Stomach (tissue), 9 donors: ENCODE measurements around the gene SNRNP25. TPM values are rescaled to one million over a fixed set of nuclear protein-coding genes. Genes with fewer than 3 reads are reported as not detected.
A peak's percentile ranks its signal among the peaks of the same experiment; 100 is the strongest.
"Not testable (repeated sequence)": the region's sequence is repeated elsewhere in the genome, so short reads cannot be mapped to it uniquely, and the experiment has no call there.

Source experiments
- DNase-seq, 2 donors: peaks; one replicate each; pipeline versions ENCODE4 v3.0.0 to v3.0.0-alpha.2; 2013 to 2019
- H3K27ac ChIP-seq, 5 donors: fragments of 200-600 bp in 4 of 5; sonication (generic) in 4 of 5; one replicate each; pipeline ENCODE4 v1.5.1; 2013 to 2019; ENCODE audit warnings: mild to moderate bottlenecking in 1 of 5, moderate library complexity in 1 of 5
- H3K27me3 ChIP-seq, 3 donors: fragments of 200-600 bp; sonication (generic); one replicate each; pipeline ENCODE4 v1.5.1; 2017 to 2019; ENCODE audit warnings: mixed run types in 1 of 3
- H3K36me3 ChIP-seq, 4 donors: fragments of 200-600 bp; sonication (generic); 1 replicate in 3 of 4; 2 replicates in 1 of 4; pipeline ENCODE4 v1.5.1; 2016 to 2019
- H3K4me1 ChIP-seq, 4 donors: fragments of 200-600 bp; sonication (generic); one replicate each; pipeline ENCODE4 v1.5.1; 2016 to 2019
- H3K4me3 ChIP-seq, 4 donors: fragments of 200-600 bp; sonication (generic) in 3 of 4; one replicate each; pipeline ENCODE4 v1.5.1; 2016 to 2019; ENCODE audit warnings: mild to moderate bottlenecking in 1 of 4
- H3K9me3 ChIP-seq, 4 donors: fragments of 200-600 bp; sonication (generic); one replicate each; pipeline ENCODE4 v1.5.1; 2016 to 2019
- CTCF ChIP-seq, 7 experiments: fragments of 450-650 bp in 4 of 7; fragments of 200-600 bp in 3 of 7; sonication (generic) in 3 of 7; IDR thresholded peaks; one replicate each; pipeline ENCODE4 v1.5.1; 2016 to 2019; ENCODE audit warnings: antibody characterized with exemption in 7 of 7, control low read depth in 2 of 7, mild to moderate bottlenecking in 1 of 7
- EP300 ChIP-seq: sonication (generic); formaldehyde crosslinking; IDR thresholded peaks from one replicate; pipeline ENCODE4 v1.6.1; 2017; ENCODE audit warnings: antibody characterized with exemption
- POLR2A ChIP-seq, 4 donors: fragments of 450-650 bp; IDR thresholded peaks; one replicate each; pipeline ENCODE4 v1.6.1; 2016; ENCODE audit warnings: antibody characterized with exemption in 4 of 4, control low read depth in 2 of 4, mild to moderate bottlenecking in 1 of 4, moderate library complexity in 1 of 4
- POLR2AphosphoS5 ChIP-seq, 3 donors: sonication (generic); formaldehyde crosslinking; IDR thresholded peaks; one replicate each; pipeline ENCODE4 v1.6.1; 2016; ENCODE audit warnings: antibody characterized with exemption in 3 of 3
- WGBS, 5 donors: extraction: QIAGEN DNeasy Blood & Tissue Kit in 3 of 5; methylation state at CpG; one replicate each; pipeline versions ENCODE4 v1.1.5 to v1.1.7; 2013 to 2018; 5-methylcytosine and 5-hydroxymethylcytosine counted together
- intact Hi-C: fragments of 100-400 bp; cut with DNase I; formaldehyde crosslinking; loops from one replicate; pipeline ENCODE4 v1.15.1; 2023; ENCODE audit warnings: low total_unique reads
- polyA plus RNA-seq, 3 donors: library from polyadenylated mRNA; stranded (reverse); fragments of 200-250 nt; gene quantifications; one replicate each; pipeline ENCODE4 v1.2.3, GENCODE V29; 2013
- total RNA-seq, 5 donors: library from RNA; depleted of rRNA; stranded (reverse); fragments of >200 nt; gene quantifications; one replicate each; pipeline versions ENCODE4 v1.1.0 to v1.2.3, GENCODE V29; 2014 to 2016
- donor health status: healthy with polysubstance abuse.
- donor health status: Bipolar disorder and iron deficiency.
- donor health status: healthy.

SNRNP25 gene
- total and polyA plus RNA-seq, 8 donors: 2.3 to 40.2 (median 19.3) TPM

- no peaks in the 10 kb centered on the region for H3K27me3 ChIP-seq
- no peak overlapping the region for H3K4me3 ChIP-seq
- no peaks in the 10 kb centered on the region for H3K9me3 ChIP-seq
- WGBS, 5 donors: 75 to 80% (median 76%) methylated on average over 5 of the region's 5 CpGs
- intact Hi-C loops: no loop called here
- peaks cover 11 to 53% (median 42%) of the 10 kb centered on the region in 4 donors for H3K36me3 ChIP-seq
- H3K27ac ChIP-seq: no peak overlapping the region
- DNase-seq: no peak
- H3K4me1 ChIP-seq: peaks cover 0 to 13% (median 12%) of the 10 kb centered on the region in 4 donors
- TF ChIP-seq CTCF (IDR thresholded peaks at IDR 0.05) (no peak), POLR2AphosphoS5 (IDR thresholded peaks at IDR 0.05) (no peak), EP300 (no peak), POLR2A (IDR thresholded peaks at IDR 0.05) (no peak)
Measured at GRCh38 chr16:43294-43693, 10.3 kb upstream of the SNRNP25 start.

- TF ChIP-seq EP300: no peak
- no peak for TF ChIP-seq POLR2AphosphoS5 (IDR thresholded peaks at IDR 0.05)
- TF ChIP-seq CTCF (IDR thresholded peaks at IDR 0.05): no peak
- no peak for TF ChIP-seq POLR2A (IDR thresholded peaks at IDR 0.05)
- 86 to 95% (median 90%) methylated on average over 8 of the region's 8 CpGs for WGBS, 5 donors
Measured at GRCh38 chr16:44655-45054, 9.0 kb upstream of the SNRNP25 start.

GRCh38 chr16:45454-45853, 8.2 kb upstream of the SNRNP25 start:
- Histone ChIP-seq H3K4me3 (no peak overlapping the region), H3K27ac (no peak overlapping the region), H3K36me3 (peaks cover 11 to 74% (median 59%) of the 10 kb centered on the region in 4 donors), H3K4me1 (peaks cover 0 to 8% (median 0%) of the 10 kb centered on the region in 4 donors), H3K27me3 (no peaks in the 10 kb centered on the region), H3K9me3 (no peaks in the 10 kb centered on the region)
- peak in 1 of 2 donors; percentile 22 for DNase-seq
- intact Hi-C loops: no loop called here
- TF ChIP-seq POLR2AphosphoS5 (IDR thresholded peaks at IDR 0.05) (no peak), EP300 (no peak), CTCF (IDR thresholded peaks at IDR 0.05) (no peak), POLR2A (IDR thresholded peaks at IDR 0.05) (no peak)
- WGBS, 5 donors: 68 to 78% (median 74%) methylated on average over 5 of the region's 5 CpGs

More at GRCh38 chr16:44655-45054, 9.0 kb upstream of the SNRNP25 start:
- no peak overlapping the region for H3K4me3 ChIP-seq
- no peaks in the 10 kb centered on the region for H3K27me3 ChIP-seq
- H3K36me3 ChIP-seq: peaks cover 11 to 66% (median 54%) of the 10 kb centered on the region in 4 donors
- H3K27ac ChIP-seq: no peak overlapping the region
- intact Hi-C loops: no loop called here
- peaks cover 0 to under 1% (median 0%) of the 10 kb centered on the region in 4 donors for H3K4me1 ChIP-seq
- DNase-seq: no peak
- no peaks in the 10 kb centered on the region for H3K9me3 ChIP-seq

- H3K27me3 ChIP-seq, intact Hi-C loops, DNase-seq, H3K9me3 ChIP-seq, H3K4me3 ChIP-seq, H3K27ac ChIP-seq: not testable (repeated sequence)
- peaks cover 0 to 16% (median 5%) of the 10 kb centered on the region in 4 donors for H3K4me1 ChIP-seq
- H3K36me3 ChIP-seq: peaks cover 11 to 83% (median 66%) of the 10 kb centered on the region in 4 donors
- 95 to 99% (median 96%) methylated on average over 7 of the region's 7 CpGs for WGBS, 5 donors
Measured at GRCh38 chr16:46510-46909, 7.1 kb upstream of the SNRNP25 start.

- no peak for DNase-seq
- no peak overlapping the region for H3K4me3 ChIP-seq
- no peaks in the 10 kb centered on the region for H3K9me3 ChIP-seq
- peaks cover 11 to 77% (median 64%) of the 10 kb centered on the region in 4 donors for H3K36me3 ChIP-seq
- H3K27me3 ChIP-seq: no peaks in the 10 kb centered on the region
- no peak for TF ChIP-seq POLR2AphosphoS5 (IDR thresholded peaks at IDR 0.05)
- no peak for TF ChIP-seq EP300
- TF ChIP-seq CTCF (IDR thresholded peaks at IDR 0.05): no peak
- no peak for TF ChIP-seq POLR2A (IDR thresholded peaks at IDR 0.05)
- H3K27ac ChIP-seq: no peak overlapping the region
- intact Hi-C loops: no loop called here
- H3K4me1 ChIP-seq: peaks cover 7 to 23% (median 10%) of the 10 kb centered on the region in 4 donors
- 94 to 97% (median 97%) methylated on average over 7 of the region's 7 CpGs for WGBS, 5 donors
Measured at GRCh38 chr16:47234-47633, 6.4 kb upstream of the SNRNP25 start.
